Stimulated activated CD8-positive, alpha-beta memory T cell treated with anti-CD3 and anti-CD28 coated beads, Interleukin-4, amount 100 ng/mL, for 24 hours (primary cell): Measurements from ENCODE around the gene ST3GAL4.
"Not testable (repeated sequence)": the region's sequence is repeated elsewhere in the genome, so short reads cannot be mapped to it uniquely, and the experiment has no call there.

ENCODE experiments used
- DNase-seq: peaks from one replicate; pipeline ENCODE4 v3.0.0-alpha.2; 2020; ENCODE audit warnings: low read depth

Gene ST3GAL4

DNA sequence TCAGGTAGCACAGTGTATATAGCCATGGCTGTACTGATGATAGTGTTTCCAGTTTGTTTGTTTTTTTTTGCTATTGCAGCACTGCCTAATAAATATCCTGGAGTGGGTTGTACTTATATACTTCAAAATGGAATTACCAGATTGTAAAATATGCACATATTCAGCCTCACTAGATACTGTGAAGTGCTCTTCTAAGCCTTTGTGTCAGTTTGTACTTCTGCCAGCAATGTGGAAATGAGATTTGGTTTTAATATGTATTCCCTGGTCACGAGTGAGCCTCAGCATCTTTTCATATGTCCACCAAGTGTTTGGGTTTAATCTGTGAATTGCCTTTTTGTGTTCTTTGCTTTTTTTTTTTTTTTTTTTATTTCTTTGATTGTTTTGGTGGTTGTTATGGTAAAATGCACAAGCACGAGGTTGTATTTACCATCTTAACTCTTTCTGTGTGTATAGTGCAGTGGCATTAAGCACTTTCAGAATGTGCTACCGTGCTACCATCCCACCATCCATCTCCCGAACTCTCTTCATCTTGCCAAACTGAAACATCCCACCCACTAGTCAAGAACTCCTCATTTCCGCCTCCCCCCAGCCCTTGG is 34.9 kb downstream of the ST3GAL4 start:
- DNase-seq = no peak

DNA sequence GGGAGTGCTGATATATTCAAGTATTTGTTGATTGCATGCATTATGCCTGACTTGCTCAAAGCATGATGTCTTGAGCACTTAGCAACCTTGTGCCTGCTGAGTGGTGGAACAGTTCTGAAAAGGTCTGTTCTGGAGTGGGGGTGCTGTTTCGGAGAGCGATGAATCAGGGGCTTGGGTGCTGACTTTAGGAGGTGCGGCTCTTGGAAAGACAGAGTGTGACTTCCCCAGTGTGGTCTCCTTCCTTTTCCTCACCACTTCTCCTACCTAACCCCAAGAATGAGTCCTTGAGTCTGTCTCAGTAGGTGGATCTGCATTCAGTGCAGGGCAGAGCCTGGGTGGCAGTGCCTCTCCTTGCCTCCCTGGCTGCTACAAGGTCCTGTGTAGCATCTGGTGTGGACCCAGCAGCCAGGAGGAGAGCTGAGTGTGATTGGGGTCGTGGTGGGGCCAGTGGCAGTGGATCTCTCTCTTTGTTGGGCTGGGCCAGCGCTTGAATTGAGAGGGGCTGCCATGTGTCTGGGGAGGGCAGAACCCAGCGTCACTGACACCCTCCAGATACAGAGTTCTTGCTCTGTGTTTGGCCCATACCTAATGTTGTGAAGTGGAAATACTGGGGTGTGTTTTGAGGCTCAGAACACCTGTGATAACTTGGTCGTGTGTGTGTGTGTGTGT is 35.9 kb downstream of the ST3GAL4 start:
- no peak for DNase-seq

DNA sequence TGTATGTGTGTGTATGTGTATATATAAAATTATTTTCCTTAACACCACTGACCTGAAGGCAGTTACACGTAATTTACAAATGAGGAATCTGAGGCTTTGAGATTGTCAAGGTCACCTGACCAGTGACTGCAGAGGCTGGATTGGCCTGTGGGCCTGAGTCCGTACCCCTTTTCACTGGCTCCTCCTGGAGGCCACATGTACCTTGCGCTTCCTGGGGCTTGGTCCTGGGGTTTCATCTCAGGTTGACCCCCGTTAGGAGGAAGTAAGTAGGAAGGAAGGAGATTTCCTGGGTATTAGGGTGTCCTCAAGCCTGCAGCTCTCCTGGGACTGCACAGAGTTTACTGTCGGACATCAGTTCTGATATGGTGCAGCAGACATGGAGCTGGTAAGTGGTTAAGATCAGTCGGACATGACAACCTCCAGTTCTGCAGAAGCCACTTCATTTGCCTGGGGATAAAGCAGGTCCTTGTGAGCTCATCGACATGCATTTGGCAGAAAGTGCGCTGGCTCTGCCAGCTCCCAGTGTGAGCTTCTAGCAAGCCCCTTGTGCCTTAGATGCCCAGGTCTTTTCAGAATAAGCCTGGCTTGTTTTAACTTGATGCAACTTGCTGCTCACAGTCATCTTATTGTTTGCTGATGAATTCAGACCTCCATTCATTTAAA is 36.6 kb downstream of the ST3GAL4 start:
- no peak for DNase-seq

DNA sequence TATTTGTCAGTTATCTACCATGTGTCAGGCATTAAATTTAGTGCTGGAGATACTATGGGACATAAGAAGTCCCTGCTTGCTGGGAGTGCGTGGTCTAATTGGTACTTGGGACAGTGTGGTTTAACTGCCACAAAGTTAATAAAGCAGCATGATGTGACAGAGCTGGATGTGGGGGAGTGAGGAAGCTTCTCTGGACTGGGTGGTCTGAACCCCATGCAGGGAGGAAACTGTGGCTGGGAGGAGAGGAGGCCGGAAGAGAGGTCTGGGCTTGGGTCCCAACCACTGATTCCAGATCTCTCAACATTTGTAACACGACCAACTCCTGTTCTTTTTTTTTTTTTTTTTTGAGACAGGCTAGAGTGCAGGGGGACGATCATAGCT is 37.1 kb downstream of the ST3GAL4 start:
- no peak for DNase-seq

GRCh38 chr11:126393143-126393542 is 37.7 kb downstream of the ST3GAL4 start:
- no peak for DNase-seq

GRCh38 chr11:126394036-126394435 is 38.5 kb downstream of the ST3GAL4 start:
- no peak for DNase-seq

GRCh38 chr11:126394634-126395072 is 39.2 kb downstream of the ST3GAL4 start:
- not testable (repeated sequence) for DNase-seq

- DNase-seq = not testable (repeated sequence)
Measured at GRCh38 chr11:126395784-126396183, 40.3 kb downstream of the ST3GAL4 start.

GRCh38 chr11:126396266-126396665 is 40.8 kb downstream of the ST3GAL4 start:
- DNase-seq = not testable (repeated sequence)

GRCh38 chr11:126396965-126397364 is 41.5 kb downstream of the ST3GAL4 start:
- no peak for DNase-seq

DNA sequence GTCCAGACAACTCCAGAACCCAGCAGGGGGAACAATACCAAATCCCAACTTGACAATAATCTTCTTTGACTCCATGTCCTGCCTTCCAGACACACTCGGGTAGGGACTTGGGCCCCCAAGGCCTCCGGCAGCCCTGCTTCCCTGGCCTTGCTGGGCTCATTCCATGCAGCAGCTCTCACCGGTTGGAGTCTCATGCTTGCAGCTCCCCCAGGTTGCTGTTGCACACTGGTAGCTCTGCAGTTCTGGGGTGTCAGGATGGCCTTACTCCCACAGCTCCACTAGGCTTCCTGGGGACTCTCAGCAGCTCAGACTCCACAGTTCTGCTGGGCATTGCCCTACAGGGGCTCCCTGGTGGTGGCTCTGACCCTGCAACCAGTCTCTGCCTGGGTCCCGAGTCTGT is 42.8 kb downstream of the ST3GAL4 start:
- DNase-seq = no peak

GRCh38 chr11:126398721-126399120 is 43.2 kb downstream of the ST3GAL4 start:
- DNase-seq = no peak

GRCh38 chr11:126400019-126400418 is 44.5 kb downstream of the ST3GAL4 start:
- DNase-seq = no peak

GRCh38 chr11:126400479-126400878 is 45.0 kb downstream of the ST3GAL4 start:
- no peak for DNase-seq

GRCh38 chr11:126403022-126403581 is 47.6 kb downstream of the ST3GAL4 start:
- DNase-seq = no peak

- DNase-seq = no peak
Measured at GRCh38 chr11:126403658-126404057, 48.2 kb downstream of the ST3GAL4 start.

- DNase-seq = no peak
Measured at GRCh38 chr11:126404367-126404766, 48.9 kb downstream of the ST3GAL4 start.

DNA sequence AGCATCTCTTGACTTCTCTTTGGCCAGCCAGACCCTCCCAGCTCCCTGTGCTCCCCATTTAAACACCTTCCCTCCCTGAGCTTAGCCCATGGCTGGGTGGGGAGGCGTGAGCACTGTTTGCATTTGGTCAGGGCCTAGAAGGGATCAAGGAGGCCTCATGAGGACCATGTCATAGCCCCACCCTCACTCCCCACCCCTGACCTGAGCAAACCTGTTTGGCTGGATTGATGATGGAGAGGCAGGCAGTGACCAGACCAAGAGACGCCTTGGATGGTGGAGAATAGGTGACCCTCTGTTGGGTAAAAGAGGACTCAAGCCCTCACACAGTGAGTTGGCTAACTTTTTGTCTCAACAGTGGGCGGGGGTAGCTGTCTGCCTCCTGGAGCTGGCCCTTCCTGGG is 49.9 kb downstream of the ST3GAL4 start:
- DNase-seq = no peak

GRCh38 chr11:126405906-126406305 is 50.4 kb downstream of the ST3GAL4 start:
- no peak for DNase-seq

DNA sequence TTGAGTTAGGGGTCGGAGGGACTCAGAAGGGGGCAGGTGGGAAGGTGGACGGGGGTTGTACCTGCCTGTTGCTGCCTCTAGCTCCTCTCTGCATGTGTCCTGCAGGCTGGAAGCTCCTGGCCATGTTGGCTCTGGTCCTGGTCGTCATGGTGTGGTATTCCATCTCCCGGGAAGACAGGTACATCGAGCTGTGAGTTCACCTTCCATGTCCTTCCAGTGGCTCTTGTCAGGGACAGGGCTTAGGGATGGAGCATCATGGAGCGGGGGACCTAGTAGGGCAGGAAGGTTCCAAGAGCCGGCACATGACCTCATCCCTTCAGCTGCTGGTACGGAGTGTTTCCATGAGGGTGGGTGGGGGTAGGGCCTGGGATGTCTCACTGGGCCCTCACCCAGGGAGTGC is 50.9 kb downstream of the ST3GAL4 start:
- no peak for DNase-seq

DNA sequence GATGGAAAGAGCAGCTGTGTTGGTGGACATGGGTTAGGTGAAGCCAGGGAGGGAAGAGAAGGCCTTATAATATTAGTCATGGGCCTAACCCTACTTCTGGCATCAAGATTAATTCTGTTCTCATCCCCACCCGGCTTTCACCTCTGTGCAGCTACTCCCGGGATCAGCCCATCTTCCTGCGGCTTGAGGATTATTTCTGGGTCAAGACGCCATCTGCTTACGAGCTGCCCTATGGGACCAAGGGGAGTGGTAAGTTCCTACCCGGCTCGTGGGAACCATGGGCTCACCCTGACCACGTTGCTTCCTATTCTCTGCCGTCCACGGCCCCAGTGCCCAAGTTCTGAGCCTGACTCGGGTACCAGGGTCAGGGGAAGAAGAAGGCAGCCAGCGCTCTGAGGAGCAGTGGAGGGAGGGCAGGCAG is 51.6 kb downstream of the ST3GAL4 start:
- no peak for DNase-seq

- DNase-seq = no peak
Measured at GRCh38 chr11:126407682-126408288, 52.3 kb downstream of the ST3GAL4 start.

- no peak for DNase-seq
Measured at GRCh38 chr11:126408496-126408895, 53.0 kb downstream of the ST3GAL4 start.
